HG03095 (cell line): ENCODE measurements around the gene ARID3B.
A peak's percentile ranks its signal among the peaks of the same experiment; 100 is the strongest.
"Not testable (repeated sequence)": the region's sequence is repeated elsewhere in the genome, so short reads cannot be mapped to it uniquely, and the experiment has no call there.

Experiments
- ATAC-seq: cut with Tn5 transposase; IDR thresholded peaks from one replicate; pipeline ENCODE4 v1.9.1; 2021; ENCODE audit warnings: moderate library complexity; ENCODE audit not compliant: unreplicated experiment

ARID3B gene

GRCh38 chr15:74531144-74531811, 9.7 kb upstream of the ARID3B start:
- no peak for ATAC-seq

DNA sequence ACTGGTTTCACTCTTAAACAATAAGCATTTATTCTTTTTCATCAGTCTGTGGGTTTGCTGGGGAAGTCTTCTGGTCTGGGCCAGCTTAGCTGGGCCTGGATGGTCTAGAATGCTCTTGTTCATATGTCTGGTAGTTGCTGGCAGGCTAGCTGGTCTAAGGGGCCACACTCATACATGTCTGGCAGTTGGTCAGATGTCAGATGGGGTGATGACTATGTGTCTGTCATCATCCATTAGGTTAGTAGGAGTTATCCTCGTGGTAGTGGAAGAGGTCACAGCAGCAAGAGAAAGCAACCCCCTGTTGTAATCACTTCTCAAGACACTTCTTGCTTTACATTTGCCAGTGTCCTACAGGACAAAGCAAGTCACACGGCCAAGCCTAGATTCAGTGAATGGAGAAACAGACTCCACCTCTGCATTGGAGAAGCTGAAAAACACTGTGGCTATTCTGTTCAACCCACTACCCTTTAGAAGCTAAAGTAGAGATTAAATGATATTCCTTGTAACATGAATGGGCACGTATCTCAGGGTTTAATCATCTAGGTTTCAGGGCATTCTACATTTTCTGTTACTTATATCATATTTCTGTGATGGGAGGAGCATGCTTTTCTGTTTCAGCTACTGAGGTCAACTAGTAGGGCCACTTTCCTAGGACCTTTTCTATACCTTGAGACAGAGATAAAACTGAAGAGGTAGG, 5.5 kb upstream of the ARID3B start:
- ATAC-seq = no peak

DNA sequence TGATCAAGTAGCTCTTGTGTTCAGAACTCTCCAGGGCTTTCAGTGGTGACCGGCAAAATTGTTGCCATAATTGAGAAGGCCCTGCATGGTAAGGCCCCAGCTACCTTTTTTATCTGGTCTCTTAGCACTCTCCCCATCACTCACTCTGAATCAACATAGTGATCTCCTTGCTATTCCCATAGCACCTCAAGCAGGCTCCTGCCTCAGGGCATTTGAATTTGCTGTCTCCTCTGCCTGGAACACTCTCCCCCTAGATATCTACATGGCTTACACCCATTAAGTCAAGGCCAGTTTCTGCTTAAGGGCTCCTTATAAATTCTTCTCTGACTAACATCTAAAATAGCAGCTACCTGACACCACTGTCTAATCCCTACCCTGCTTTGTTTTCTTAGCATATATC, 3.3 kb upstream of the ARID3B start:
- no peak for ATAC-seq

GRCh38 chr15:74539521-74539920, 1.5 kb upstream of the ARID3B start:
- ATAC-seq = not testable (repeated sequence)

- ATAC-seq = no peak
Measured at GRCh38 chr15:74540161-74540760, 759 bp upstream of the ARID3B start.

- ATAC-seq = peak; percentile 45
Measured at GRCh38 chr15:74541494-74542165, 610 bp downstream of the ARID3B start.

DNA sequence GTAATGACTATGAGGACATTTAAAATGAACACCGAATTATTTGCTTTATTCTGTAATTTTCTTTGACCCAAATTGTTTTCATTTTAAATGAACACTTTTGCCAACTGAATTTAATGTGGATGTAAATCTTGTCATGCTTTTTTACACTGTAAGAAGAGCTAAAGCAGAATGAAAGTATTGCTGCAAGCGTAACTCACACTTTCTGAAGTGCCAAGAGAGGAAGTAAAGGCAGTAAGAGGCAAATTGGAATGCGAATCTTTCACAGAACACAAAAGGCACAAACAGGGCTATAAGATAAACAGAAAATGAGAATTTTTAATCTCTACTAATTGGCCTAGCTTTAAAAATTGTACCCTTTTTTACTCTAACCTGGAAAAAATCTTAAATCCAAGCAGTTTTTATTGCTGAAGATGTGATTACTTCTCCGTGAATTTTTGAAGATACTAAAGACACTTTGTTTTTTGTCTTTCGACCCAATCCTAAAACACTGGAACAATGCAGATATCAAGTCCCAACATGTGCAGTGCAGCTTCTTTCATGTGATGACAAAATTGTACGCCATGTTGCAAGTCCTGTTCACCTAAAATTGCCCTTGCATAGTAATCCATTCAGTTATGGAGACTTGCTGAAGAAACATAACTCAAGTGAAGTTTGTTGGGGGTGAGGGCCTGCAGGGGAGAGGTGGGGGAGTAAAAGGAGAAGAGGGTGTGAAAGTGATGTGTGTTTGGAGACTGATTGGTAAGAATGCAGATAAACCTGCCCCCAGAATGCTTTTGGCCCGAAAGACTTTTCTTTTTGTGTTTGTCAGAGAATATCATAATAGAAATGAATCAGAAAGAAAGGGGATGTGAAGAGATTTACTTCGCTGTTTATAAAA, 1.4 kb downstream of the ARID3B start:
- no peak for ATAC-seq

DNA sequence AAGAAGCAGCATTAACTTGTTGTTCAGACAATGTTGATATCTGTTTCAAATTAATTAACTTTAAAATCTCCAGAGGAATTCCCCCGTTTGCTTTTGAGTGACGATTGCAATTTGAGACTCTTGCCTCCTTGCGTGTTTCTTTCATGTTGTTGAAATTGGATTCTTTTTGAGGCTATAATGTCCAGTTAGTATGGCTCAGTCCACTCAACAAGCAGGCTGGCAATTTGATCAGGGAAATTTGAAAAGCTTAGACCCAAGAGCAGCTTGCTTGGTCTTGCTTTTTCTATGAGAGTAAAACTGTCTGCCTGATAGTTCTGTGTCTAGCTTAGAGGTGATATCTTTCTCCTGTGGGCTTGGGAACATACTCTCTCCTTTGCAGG, 2.0 kb downstream of the ARID3B start:
- no peak for ATAC-seq

DNA sequence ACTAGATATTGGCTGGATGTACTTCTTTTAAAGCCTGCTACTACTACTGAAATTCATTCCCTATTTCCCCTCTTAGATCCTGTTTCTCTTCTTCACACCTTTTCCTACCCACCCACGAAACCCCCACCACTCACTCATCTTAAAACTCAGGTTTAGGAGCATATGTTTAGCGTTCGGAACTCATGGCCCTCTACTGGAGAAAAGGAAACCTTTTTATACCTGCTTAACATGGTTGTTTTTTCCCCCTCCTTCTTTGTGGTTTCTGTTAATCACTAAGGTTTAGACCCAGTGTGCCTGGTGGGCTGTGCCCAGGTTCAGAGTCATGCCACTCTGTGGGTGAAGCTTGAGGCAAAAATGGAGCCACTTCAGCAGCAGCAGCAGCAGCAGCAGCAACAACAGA, 2.6 kb downstream of the ARID3B start:
- no peak for ATAC-seq

GRCh38 chr15:74545086-74545485, 4.1 kb downstream of the ARID3B start:
- ATAC-seq = no peak

GRCh38 chr15:74545776-74546656, 5.0 kb downstream of the ARID3B start:
- peak; percentile 46 for ATAC-seq

DNA sequence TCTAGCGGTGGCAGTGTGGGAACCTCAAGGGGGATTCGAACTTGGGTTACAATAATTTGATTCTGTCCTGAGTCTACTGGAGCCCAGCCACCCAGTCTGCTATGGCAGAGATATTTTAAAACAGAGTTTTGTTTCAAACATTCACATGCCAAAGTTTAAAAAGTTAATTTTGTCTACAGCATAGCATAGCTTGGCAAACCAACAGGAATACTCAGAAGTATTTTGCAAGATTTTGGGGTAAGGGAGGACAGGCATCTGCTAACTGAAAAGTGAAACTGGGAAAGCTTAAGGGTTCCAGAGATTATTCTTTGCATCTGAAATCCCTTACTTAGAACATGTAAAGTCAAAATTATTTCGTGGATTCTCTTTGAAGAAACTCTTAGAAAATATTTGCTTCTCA, 6.6 kb downstream of the ARID3B start:
- no peak for ATAC-seq

GRCh38 chr15:74548241-74548640, 7.2 kb downstream of the ARID3B start:
- no peak for ATAC-seq

- ATAC-seq = no peak
Measured at GRCh38 chr15:74549816-74550215, 8.8 kb downstream of the ARID3B start.

GRCh38 chr15:74551714-74552113, 10.7 kb downstream of the ARID3B start:
- no peak for ATAC-seq

- no peak for ATAC-seq
Measured at GRCh38 chr15:74552773-74553441, 11.9 kb downstream of the ARID3B start.

- ATAC-seq = no peak
Measured at GRCh38 chr15:74555192-74555591, 14.2 kb downstream of the ARID3B start.

- no peak for ATAC-seq
Measured at GRCh38 chr15:74558706-74559105, 17.7 kb downstream of the ARID3B start.

GRCh38 chr15:74563442-74563841, 22.4 kb downstream of the ARID3B start:
- no peak for ATAC-seq
